HG03442 (cell line): ENCODE results near the gene PIK3IP1.

Experiments used
- ATAC-seq: cut with Tn5 transposase; IDR thresholded peaks from one replicate; pipeline ENCODE4 v1.9.1; 2021; ENCODE audit warnings: mild to moderate bottlenecking, moderate library complexity; ENCODE audit not compliant: unreplicated experiment

PIK3IP1 gene

DNA sequence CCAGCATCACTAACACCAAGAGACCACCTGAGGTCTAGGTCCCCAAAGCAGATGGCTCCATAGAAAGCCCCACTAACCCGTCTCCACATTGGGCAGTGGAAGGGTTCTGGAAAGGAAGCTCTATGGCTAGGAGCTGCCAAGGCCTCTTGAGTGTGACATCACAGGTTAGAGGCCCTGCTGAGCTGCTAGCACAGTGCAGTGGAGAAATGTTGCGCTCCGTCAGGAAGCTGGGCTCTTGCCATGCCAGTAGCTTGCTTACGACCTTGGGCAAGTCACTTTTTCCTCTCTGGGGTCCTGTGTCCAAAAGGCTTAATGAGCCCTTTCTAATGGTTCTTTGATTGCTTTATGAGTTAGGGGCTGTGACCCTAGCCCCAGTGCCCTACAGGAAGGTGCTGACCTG is 10.6 kb downstream of the PIK3IP1 start:
- no peak for ATAC-seq

DNA sequence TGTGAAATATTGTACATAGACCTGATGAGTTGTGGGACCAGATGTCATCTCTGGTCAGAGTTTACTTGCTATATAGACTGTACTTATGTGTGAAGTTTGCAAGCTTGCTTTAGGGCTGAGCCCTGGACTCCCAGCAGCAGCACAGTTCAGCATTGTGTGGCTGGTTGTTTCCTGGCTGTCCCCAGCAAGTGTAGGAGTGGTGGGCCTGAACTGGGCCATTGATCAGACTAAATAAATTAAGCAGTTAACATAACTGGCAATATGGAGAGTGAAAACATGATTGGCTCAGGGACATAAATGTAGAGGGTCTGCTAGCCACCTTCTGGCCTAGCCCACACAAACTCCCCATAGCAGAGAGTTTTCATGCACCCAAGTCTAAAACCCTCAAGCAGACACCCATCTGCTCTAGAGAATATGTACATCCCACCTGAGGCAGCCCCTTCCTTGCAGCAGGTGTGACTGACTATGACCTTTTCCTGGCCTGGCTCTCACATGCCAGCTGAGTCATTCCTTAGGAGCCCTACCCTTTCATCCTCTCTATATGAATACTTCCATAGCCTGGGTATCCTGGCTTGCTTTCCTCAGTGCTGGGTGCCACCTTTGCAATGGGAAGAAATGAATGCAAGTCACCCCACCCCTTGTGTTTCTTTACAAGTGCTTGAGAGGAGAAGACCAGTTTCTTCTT is 12.3 kb downstream of the PIK3IP1 start:
- no peak for ATAC-seq

DNA sequence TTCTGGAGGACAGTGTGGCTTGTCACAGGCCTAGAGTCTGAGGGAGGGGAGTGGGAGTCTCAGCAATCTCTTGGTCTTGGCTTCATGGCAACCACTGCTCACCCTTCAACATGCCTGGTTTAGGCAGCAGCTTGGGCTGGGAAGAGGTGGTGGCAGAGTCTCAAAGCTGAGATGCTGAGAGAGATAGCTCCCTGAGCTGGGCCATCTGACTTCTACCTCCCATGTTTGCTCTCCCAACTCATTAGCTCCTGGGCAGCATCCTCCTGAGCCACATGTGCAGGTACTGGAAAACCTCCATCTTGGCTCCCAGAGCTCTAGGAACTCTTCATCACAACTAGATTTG is 13.0 kb downstream of the PIK3IP1 start:
- ATAC-seq, result no peak

DNA sequence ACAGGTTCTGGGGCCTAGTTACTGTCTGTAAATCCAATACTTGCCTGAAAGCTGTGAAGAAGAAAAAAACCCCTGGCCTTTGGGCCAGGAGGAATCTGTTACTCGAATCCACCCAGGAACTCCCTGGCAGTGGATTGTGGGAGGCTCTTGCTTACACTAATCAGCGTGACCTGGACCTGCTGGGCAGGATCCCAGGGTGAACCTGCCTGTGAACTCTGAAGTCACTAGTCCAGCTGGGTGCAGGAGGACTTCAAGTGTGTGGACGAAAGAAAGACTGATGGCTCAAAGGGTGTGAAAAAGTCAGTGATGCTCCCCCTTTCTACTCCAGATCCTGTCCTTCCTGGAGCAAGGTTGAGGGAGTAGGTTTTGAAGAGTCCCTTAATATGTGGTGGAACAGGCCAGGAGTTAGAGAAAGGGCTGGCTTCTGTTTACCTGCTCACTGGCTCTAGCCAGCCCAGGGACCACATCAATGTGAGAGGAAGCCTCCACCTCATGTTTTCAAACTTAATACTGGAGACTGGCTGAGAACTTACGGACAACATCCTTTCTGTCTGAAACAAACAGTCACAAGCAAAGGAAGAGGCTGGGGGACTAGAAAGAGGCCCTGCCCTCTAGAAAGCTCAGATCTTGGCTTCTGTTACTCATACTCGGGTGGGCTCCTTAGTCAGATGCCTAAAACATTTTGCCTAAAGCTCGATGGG is 13.5 kb downstream of the PIK3IP1 start:
- no peak for ATAC-seq

DNA sequence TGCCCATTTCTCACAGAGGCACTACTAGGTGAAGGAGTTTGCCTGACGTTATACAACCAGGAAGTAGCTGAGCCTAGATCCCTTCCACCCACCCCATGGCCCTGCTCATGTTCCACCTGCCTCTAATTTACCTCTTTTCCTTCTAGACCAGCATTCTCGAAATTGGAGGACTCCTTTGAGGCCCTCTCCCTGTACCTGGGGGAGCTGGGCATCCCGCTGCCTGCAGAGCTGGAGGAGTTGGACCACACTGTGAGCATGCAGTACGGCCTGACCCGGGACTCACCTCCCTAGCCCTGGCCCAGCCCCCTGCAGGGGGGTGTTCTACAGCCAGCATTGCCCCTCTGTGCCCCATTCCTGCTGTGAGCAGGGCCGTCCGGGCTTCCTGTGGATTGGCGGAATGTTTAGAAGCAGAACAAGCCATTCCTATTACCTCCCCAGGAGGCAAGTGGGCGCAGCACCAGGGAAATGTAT is 14.1 kb downstream of the PIK3IP1 start:
- no peak for ATAC-seq

DNA sequence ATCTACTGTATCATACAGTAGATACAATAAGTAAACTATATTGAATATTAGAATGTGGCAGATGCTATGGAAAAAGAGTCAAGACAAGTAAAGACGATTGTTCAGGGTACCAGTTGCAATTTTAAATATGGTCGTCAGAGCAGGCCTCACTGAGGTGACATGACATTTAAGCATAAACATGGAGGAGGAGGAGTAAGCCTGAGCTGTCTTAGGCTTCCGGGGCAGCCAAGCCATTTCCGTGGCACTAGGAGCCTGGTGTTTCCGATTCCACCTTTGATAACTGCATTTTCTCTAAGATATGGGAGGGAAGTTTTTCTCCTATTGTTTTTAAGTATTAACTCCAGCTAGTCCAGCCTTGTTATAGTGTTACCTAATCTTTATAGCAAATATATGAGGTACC is 14.5 kb downstream of the PIK3IP1 start:
- no peak for ATAC-seq

DNA sequence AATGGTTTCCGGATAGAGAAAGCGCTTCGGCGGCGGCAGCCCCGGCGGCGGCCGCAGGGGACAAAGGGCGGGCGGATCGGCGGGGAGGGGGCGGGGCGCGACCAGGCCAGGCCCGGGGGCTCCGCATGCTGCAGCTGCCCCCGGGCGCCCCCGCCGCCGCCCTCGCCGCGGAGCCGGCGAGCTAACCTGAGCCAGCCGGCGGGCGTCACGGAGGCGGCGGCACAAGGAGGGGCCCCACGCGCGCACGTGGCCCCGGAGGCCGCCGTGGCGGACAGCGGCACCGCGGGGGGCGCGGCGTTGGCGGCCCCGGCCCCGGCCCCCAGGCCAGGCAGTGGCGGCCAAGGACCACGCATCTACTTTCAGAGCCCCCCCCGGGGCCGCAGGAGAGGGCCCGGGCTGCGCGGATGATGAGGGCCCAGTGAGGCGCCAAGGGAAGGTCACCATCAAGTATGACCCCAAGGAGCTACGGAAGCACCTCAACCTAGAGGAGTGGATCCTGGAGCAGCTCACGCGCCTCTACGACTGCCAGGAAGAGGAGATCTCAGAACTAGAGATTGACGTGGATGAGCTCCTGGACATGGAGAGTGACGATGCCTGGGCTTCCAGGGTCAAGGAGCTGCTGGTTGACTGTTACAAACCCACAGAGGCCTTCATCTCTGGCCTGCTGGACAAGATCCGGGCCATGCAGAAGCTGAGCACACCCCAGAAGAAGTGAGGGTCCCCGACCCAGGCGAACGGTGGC is 15.7 kb downstream of the PIK3IP1 start:
- no peak for ATAC-seq

DNA sequence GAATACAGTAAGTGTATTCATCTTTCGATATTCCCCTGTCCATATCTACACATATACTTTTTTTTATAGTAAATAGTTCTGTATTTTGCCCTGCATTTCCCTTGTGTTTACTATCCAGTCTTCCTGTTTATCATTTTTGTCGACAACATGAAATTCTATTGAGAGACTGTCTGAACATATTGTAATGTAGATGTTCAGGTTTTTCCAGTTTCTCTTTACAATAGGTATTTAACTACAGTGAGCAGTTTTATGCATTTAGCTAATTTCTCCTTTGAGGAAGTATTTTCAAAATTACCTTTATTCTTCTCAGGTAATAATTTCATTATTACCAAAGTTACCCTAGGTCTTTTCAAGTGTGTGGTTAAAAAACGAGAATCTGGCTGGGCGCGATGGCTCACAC is 16.7 kb downstream of the PIK3IP1 start:
- no peak for ATAC-seq

DNA sequence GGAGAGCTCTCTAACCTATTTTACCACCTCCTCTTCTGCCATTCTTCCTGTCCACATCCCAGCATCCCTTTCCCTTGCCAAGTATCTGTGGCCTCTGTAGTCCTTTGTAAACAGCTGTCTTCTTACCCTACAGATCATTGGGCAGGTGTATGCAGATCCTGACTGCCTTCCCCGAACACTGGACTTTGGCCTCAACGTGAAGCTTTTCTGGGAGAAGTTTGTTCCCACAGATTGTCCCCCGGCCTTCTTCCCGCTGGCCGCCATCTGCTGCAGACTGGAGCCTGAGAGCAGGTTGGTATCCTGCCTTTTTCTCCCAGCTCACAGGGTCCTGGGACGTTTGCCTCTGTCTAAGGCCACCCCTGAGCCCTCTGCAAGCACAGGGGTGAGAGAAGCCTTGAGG is 17.3 kb downstream of the PIK3IP1 start:
- ATAC-seq, result no peak

DNA sequence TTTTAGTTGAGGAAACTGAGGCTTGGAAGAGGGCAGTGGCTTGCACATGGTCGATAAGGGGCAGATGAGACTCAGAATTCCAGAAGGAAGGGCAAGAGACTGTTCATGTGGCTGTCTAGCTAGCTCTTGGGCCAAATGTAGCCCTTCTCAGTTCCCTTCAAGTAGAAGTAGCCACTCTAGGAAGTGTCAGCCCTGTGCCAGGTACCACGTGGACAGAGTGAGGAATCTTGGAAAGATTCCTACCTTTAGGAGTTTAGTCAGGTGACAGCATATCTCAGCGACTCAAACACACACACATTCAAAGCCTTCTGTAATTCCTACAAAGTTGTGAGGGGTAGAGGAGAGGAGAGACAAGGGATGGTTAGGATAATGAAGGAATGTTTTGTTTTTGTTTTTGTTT is 18.3 kb downstream of the PIK3IP1 start:
- no peak for ATAC-seq

DNA sequence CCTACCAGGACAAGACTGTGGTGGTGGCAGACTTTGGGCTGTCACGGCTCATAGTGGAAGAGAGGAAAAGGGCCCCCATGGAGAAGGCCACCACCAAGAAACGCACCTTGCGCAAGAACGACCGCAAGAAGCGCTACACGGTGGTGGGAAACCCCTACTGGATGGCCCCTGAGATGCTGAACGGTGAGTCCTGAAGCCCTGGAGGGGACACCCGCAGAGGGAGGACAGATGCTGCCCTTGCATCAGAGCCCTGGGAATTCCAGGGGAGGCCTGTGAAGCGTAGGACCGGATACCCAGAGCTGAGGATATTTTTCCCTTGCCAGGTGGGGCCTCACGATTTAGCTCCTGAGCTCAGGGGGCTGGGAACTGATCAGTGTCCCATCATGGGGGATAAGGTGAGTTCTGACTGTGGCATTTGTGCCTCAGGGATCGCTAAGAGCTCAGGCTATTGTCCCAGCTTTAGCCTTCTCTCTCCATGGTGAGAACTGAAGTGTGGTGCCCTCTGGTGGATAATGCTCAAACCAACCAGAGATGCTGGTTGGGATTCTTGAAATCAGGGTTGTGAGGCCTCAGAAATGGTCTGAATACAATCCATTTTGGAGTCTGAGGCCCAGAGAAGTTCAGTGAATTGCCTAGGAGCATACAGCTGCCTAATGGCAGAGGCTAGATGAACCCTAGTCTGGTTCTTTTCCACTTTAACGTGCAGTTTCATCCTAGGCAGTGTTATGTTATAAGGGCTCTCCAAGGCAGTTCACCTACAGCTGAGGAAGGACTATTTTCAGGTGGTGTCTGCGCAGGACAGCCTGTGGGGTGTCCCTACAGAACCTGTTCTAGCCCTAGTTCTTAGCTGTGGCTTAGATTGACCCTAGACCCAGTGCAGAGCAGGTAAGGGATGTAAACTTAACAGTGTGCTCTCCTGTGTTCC is 19.5 kb downstream of the PIK3IP1 start:
- no peak for ATAC-seq

DNA sequence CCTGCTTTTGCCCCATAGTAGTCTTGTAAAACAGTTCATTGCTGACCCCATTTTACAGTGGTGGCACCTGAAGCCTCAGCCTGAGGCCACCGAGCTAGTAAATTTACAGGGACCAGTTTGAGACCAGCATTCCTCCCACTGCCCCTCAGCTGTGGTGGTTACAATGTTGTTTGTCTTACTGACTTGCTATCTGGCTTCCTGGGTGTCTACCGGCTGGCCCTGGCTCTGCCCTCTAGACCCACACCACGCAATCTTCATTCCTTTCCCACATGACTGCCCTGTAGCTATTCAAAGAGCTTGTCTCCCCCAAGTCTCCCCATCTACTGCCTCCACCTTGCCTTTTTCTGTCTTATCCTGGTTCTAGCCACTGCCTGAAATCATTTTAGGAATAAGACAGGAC is 20.8 kb downstream of the PIK3IP1 start:
- ATAC-seq, result no peak

DNA sequence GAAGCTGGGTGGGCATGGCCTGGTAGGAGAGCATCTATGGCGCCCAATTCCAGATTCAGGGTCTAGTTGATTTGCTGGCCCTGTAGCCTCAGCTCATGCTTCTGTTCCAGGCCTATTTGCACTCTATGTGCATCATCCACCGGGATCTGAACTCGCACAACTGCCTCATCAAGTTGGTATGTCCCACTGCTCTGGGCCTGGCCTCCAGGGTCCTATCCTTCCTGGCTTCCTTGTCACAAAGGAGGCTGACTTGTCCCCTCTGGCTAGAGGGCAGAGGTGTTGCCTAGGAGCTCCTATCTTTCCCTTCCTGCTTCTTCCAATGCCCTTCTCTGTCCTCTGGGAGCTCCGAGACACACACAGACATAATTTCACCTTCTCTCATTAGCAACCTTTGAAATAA is 21.3 kb downstream of the PIK3IP1 start:
- no peak for ATAC-seq

DNA sequence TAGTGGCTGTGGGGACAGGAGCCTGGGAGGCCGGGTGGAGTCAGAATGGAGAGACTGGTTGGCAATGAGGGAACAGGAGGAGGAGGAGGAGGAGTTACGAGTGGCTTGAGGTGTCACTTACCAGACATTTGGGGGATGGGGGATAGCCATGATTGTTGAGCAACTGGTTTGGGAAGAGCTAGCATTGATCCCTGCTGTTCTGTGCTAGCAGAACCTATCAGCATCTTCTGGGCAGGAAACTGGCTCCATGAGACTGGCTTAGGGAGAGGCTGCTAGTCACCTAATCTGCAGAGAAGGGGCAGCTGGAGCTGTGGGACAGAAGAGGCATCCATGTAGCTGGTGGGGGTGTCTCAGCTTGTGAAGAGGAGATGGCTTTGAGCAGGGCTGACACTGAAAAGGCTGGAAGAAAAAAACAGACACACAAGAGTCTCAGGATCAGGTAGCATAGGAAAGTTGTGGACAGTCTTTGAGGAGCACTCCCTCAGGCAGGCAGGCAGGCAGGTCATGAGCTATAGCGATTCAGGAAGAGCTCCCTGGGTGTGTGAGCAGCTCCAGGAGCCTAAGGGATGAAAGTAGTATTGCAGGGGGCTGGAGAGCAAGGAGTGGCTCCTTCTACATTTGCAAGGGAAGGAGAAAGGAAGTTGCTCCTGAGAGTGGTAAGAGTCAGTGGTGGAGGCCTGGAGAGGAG is 22.3 kb downstream of the PIK3IP1 start:
- ATAC-seq, result no peak

DNA sequence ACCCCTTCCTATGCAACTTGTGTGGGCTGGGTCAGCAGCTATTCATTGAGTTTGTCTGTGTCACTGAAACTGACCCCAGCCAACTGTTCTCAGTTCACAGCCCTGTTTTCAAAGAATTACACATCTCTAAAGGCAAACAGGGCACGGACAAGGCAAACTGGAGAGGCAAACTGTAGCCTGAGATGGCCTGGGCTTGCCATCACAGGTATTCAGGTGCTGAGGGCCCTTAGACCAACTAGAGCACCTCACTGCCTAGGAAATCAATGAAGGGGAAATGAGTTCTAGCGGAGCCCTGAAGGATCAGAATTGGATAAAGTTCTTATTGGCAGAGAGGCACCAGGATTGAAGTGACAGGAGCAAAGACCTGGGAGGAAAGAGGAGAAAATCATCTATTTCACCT is 24.0 kb downstream of the PIK3IP1 start:
- no peak for ATAC-seq

DNA sequence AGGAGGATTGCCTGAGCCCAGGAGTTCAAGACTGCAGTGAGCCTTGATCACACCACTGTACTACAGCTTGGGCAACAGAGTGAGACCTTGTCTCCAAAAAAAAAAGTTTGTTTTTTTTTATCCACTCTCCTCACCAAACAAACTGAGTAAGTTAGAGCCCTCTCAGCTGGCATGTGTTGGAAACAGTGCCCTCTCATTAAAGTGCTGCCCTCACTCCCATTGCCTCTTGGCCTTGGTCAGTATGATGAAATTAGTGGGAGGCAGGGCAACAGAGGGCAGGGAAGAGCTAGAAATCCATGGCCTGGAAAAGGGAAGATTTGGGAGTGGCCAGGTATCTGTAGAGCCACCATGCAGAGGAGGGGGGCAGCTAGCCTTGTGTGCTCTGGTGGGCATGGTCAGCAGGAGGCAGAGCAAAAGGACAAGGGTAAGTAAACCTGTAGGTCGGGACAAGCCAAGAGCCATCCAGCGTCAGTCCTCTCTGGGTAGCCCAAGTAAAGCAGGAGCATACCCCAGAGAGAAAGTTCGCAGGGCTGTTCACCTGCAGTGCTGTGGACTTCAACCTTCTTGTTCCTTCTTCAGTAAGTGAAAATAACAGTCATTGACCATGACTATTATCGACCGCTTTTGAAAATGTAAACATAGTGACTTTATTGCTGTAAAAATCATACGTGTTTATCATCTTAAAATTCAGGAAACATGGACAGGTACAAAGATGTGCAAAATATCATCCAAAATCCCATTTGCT is 28.2 kb downstream of the PIK3IP1 start:
- no peak for ATAC-seq

DNA sequence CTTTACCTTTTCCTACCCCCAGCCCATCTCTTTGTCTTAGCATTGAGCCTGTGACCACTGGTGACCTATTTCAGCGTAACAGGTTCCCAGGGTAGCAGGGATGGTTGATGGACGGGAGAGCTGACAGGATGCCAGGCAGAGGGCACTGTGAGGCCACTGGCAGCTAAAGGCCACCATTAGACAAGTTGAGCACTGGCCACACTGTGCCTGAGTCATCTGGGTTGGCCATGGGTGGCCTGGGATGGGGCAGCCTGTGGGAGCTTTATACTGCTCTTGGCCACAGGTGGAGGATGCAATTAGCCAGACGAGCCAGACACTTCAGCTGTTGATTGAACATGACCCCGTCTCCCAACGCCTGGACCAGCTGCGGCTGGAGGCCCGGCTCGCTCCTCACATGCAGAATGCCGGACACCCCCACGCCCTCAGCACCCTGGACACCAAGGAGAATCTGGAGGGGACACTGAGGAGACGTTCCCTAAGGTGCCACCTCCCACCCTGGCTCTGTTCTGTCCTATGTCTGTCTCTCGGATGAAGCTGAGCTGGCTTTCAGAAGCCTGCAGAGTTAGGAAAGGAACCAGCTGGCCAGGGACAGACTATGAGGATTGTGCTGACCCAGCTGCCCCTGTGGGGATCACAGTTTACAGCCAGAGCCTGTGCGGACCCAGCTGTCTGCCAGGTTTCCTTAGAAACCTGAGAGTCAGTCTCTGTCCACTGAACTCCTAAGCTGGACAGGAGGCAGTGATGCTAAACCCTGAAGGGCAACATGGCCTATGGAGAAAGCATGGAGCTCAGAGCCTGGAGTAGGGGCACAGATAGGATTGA is 29.8 kb downstream of the PIK3IP1 start:
- no peak for ATAC-seq

DNA sequence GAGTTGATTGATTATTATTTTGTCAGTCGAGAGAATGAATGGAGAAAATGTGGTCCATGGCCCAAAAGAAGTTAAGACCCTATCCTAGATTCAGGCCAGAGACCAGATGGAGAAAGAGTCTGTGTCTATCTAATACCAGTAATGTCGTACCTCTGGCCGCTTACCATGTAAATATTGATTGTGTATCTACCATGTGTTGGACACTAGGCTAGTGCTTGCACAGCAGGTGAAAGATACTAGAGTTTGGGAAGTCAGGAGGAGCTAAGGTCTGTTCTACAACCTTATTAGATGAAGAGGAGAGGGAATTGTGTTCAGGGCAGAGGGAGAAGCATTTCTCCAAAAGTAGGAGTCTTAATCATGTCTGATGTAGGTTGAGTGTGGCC is 31.8 kb downstream of the PIK3IP1 start:
- no peak for ATAC-seq
